Epithelial cell of prostate (primary cell): ENCODE results near the gene ANKRD36C.
A peak's percentile ranks its signal among the peaks of the same experiment; 100 is the strongest.
"Not testable (repeated sequence)": the region's sequence is repeated elsewhere in the genome, so short reads cannot be mapped to it uniquely, and the experiment has no call there.

ENCODE experiments used
- DNase-seq: peaks from one replicate; pipeline ENCODE4 v3.0.0-alpha.2; 2011; ENCODE audit warnings: low read depth, low spot score
- H3K27ac ChIP-seq: fragments of 450-650 bp; 2 replicates; pipeline ENCODE4 v1.5.1; 2017; ENCODE audit warnings: mild to moderate bottlenecking

Gene ANKRD36C

DNA sequence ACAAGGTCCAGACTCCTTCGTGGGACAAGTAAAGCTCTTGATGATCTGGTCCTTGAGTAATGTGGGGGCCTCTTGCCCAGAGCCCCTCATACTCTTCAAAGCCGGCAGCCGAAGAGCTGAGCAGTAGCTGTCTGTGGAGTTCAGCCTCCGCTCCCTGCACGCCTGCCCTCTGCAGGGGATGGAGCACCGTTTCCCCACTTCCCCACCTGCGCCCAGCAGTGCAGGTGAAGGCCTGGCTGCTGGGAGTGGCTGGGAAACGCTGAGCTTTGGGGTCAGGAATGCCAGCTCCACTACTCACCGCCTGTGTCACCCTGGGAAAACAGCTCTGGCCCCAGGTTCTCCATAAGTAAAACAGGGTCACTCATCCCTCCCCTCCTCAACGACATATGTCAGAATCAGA, 18.2 kb upstream of the ANKRD36C start:
- H3K27ac ChIP-seq: peak overlapping the region; percentile 37
- DNase-seq: not testable (repeated sequence)

DNA sequence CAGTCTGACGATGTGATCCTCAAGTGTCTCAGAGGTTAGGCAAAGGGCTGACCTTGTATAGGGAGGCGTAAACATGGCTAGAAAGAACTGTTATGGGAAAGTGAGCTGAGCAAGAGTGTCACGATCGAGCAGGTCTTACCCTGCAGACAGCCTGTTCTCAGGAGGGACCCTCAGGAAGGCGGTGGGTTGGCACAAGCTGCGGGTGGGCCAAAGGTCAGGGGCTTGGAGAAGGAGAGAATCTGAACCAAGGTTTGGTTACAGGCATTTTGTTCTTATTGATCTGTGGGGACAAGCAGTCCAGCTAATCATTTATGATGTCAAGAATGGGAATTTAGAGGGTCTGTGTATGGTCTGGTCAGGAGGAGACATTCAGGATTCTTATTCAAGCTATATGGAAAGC, 16.4 kb upstream of the ANKRD36C start:
- DNase-seq, H3K27ac ChIP-seq: not testable (repeated sequence)

DNA sequence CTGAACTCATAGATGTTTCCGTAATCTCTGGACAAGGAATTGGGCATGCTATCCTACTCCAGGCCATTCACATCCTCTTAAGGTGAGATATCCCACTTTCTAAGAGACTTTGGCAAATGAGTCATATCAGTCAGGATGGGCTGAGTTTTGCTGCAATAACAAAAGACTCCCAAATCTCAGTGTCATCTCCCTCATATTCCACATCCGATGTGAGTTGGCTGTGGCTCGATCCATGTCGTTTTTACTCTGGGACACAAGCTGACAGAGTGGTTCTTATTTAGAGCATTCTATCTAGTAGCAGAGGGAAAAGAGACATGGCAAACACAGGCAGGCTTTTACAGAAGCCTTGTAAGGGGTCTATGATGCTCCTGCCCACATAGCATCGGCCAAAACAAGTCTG, 14.6 kb upstream of the ANKRD36C start:
- H3K27ac ChIP-seq, DNase-seq: not testable (repeated sequence)

GRCh38 chr2:95992520-95993272, 1.1 kb upstream of the ANKRD36C start:
- DNase-seq: not testable (repeated sequence)
- peak overlapping the region; percentile 48 for H3K27ac ChIP-seq

DNA sequence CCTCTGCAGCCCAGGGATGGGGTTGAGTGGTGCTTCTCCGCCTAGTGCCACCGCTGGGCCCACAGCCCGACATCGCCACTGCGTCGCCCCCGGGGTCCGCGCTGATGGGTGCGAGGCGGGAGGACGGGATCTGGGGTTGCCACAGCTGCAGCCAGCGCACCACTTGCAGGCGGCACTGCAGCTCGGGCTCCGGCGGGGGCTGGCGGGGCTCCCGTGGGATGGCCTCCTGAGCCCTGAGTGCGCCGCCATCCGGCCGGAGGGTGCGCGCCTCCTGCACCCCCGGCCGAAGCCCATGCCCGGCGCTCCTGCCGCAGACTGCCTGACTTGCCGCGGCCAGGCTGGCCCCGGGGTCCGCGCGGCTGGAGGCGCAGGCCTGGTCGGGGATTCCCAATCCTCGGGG, 478 bp upstream of the ANKRD36C start:
- DNase-seq: not testable (repeated sequence)

DNA sequence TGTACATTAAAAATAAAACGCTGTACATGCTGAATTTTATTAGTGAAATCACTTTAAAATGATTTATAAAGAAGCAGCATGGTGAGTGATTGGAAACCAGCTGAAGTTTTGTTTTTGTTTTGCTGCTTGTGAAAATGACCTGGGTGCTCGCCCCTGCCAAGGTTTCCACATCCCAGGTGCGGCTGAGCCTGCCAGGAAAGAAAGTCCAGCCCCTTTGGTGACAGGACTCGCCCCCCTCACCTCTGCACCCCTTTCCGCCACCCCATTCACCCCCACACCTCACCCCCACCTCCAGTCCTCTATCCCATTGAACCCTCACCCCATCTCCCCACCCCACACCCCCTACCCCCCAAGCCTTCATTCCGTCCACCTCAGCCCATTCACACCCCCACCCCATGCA, 740 bp downstream of the ANKRD36C start:
- DNase-seq, H3K27ac ChIP-seq: not testable (repeated sequence)

More for the DNA sequence above, 478 bp upstream of the ANKRD36C start:
- H3K27ac ChIP-seq: peak overlapping the region; percentile 48

GRCh38 chr2:95951662-95952061, 40.0 kb downstream of the ANKRD36C start:
- not testable (repeated sequence) for DNase-seq, H3K27ac ChIP-seq

- not testable (repeated sequence) for DNase-seq
- H3K27ac ChIP-seq: peak overlapping the region; percentile 46
Measured at GRCh38 chr2:95948039-95948438, 43.6 kb downstream of the ANKRD36C start.

GRCh38 chr2:95939947-95940346, 51.7 kb downstream of the ANKRD36C start:
- not testable (repeated sequence) for H3K27ac ChIP-seq, DNase-seq

DNA sequence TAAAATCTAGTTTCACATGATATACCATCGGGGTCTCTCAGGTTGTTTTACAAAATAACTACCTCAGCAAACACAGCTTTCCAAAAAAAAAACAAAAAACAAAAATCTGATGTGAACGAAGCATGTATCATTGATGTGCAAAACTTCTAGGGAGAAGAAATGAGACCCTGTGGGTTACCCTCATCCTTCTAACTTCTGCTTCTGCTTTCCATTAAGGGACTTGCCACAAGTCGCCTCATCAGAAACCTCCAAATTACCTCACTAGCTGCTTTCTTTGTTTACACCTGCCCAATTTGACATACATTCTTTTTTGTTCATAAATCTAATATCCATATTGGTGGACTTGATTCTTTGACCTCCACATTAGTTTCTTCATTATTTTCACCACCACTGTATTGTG, 60.9 kb downstream of the ANKRD36C start:
- not testable (repeated sequence) for H3K27ac ChIP-seq, DNase-seq

- not testable (repeated sequence) for H3K27ac ChIP-seq, DNase-seq
Measured at GRCh38 chr2:95917007-95917406, 74.6 kb downstream of the ANKRD36C start.

DNA sequence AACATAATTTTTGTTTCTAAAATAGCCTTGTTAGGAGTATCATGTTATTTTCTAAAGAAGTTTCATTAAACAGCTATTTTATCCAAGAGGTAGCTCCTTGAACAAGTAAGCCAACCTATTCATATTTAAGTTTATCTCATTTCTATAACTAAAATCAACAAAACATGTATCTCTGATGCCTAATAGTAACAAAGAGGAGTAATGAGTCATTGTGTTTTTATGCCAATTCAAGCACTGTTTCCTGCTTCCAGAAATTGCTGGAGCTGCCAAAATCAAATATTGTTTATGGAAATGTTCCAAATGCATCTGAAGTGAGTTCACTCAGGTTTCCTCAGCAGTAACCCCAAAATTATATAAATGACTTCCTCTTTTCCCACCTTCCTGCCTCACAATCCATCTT, 76.5 kb downstream of the ANKRD36C start:
- DNase-seq, H3K27ac ChIP-seq: not testable (repeated sequence)

GRCh38 chr2:95911431-95911830, 80.2 kb downstream of the ANKRD36C start:
- DNase-seq: peak; percentile 51
- not testable (repeated sequence) for H3K27ac ChIP-seq

- not testable (repeated sequence) for DNase-seq, H3K27ac ChIP-seq
Measured at GRCh38 chr2:95894443-95894842, 97.2 kb downstream of the ANKRD36C start.

- not testable (repeated sequence) for H3K27ac ChIP-seq, DNase-seq
Measured at GRCh38 chr2:95867929-95868328, 123.7 kb downstream of the ANKRD36C start.

GRCh38 chr2:95867047-95867677, 124.5 kb downstream of the ANKRD36C start:
- not testable (repeated sequence) for H3K27ac ChIP-seq, DNase-seq

- DNase-seq: not testable (repeated sequence)
Measured at GRCh38 chr2:95862121-95862520, 129.5 kb downstream of the ANKRD36C start.

DNA sequence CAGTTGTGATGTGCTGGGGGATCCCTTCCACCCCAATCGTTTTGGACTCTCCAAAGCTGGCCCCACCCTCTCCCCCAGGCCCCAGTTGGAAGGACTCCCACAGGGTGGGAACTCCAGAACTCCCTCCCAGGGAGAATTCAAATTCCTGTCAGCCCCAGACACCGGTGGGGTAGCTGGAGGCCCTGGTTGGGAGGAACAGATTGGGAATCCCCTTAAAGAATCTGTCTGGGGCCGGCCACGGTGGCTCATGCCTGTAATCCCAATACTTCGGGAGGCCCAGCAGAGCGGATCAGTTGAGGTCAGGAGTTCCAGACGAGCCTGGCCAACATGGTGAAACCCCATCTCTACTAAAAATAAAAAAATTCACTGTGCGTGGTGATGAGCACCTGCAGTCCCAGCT, 155.5 kb downstream of the ANKRD36C start:
- H3K27ac ChIP-seq: no peak overlapping the region
- no peak for DNase-seq

More at GRCh38 chr2:95862121-95862520, 129.5 kb downstream of the ANKRD36C start:
- H3K27ac ChIP-seq: not testable (repeated sequence)

- DNase-seq, H3K27ac ChIP-seq: not testable (repeated sequence)
Measured at GRCh38 chr2:95834077-95835013, 157.3 kb downstream of the ANKRD36C start.

GRCh38 chr2:95824218-95824617, 167.4 kb downstream of the ANKRD36C start:
- not testable (repeated sequence) for DNase-seq, H3K27ac ChIP-seq
